Fibroblast of lung (primary cell): ENCODE measurements around the gene SPPL3. TPM values are rescaled to one million over a fixed set of nuclear protein-coding genes. Genes with fewer than 3 reads are reported as not detected.

Source experiments
- DNase-seq, 2 donors: peaks; one replicate each; pipeline versions ENCODE4 v3.0.0 to v3.0.0-alpha.2; 2010; ENCODE audit warnings: low read depth in 2 of 2
- H2AFZ ChIP-seq: 2 replicates; pipeline ENCODE4 v1.5.1; 2012; ENCODE audit warnings: low read length, control low read depth, inconsistent platforms
- H3K27ac ChIP-seq: 2 replicates; pipeline ENCODE4 v1.5.1; 2011; ENCODE audit warnings: low read length, control low read depth; ENCODE audit not compliant: insufficient read depth
- H3K27me3 ChIP-seq: 2 replicates; pipeline ENCODE4 v1.5.1; 2011; ENCODE audit warnings: mild to moderate bottlenecking, low read length; ENCODE audit not compliant: control insufficient read depth, insufficient read depth
- H3K36me3 ChIP-seq: 2 replicates; pipeline ENCODE4 v1.5.1; 2011; ENCODE audit warnings: low read length; ENCODE audit not compliant: control insufficient read depth, insufficient read depth
- H3K4me1 ChIP-seq: 2 replicates; pipeline ENCODE4 v1.5.1; 2011; ENCODE audit warnings: low read length; ENCODE audit not compliant: control insufficient read depth, insufficient read depth; ENCODE audit errors: extremely low read depth
- H3K4me2 ChIP-seq: 2 replicates; pipeline ENCODE4 v1.5.1; 2011; ENCODE audit warnings: low read length, control low read depth; ENCODE audit not compliant: insufficient read depth; ENCODE audit errors: extremely low read depth
- H3K4me3 ChIP-seq, 4 experiments: fragments of 200-600 bp in 1 of 4; sonication (generic) in 1 of 4; replicated peaks in 1 of 4; 2 replicates each; pipeline ENCODE4 v1.5.1; 2011 to 2016; ENCODE audit warnings: low read length in 4 of 4, low read depth in 3 of 4, mild to moderate bottlenecking in 3 of 4, control low read depth in 2 of 4, inconsistent platforms in 1 of 4, mixed read lengths in 1 of 4; ENCODE audit not compliant: insufficient read depth in 1 of 4; ENCODE audit errors: control extremely low read depth in 1 of 4
- H3K79me2 ChIP-seq: 2 replicates; pipeline ENCODE4 v1.5.1; 2012; ENCODE audit warnings: mild to moderate bottlenecking, low read length, inconsistent platforms; ENCODE audit not compliant: control insufficient read depth, insufficient read depth
- H3K9ac ChIP-seq: 2 replicates; pipeline ENCODE4 v1.5.1; 2011; ENCODE audit warnings: mild to moderate bottlenecking, low read length, control low read depth; ENCODE audit not compliant: insufficient read depth
- H3K9me3 ChIP-seq: 2 replicates; pipeline ENCODE4 v1.5.1; 2012; ENCODE audit warnings: low read depth, low read length; ENCODE audit not compliant: control insufficient read depth, insufficient read depth
- H4K20me1 ChIP-seq: 2 replicates; pipeline ENCODE4 v1.5.1; 2011; ENCODE audit warnings: low read length; ENCODE audit not compliant: control insufficient read depth, insufficient read depth; ENCODE audit errors: extremely low read depth
- CTCF ChIP-seq, 2 donors: IDR thresholded peaks in 1 of 2; conservative IDR thresholded peaks in 1 of 2; 1 replicate in 1 of 2; 2 replicates in 1 of 2; pipeline ENCODE4 v1.5.1; 2011 to 2012; ENCODE audit warnings: low read length in 2 of 2, control low read depth in 1 of 2, inconsistent platforms in 1 of 2, low read depth in 1 of 2, mild to moderate bottlenecking in 1 of 2
- EZH2 ChIP-seq: IDR thresholded peaks from 2 replicates; pipeline ENCODE4 v1.5.1; 2012; ENCODE audit warnings: low read length, control low read depth, mild to moderate bottlenecking; ENCODE audit errors: missing control alignments
- polyA plus RNA-seq, 2 donors: library from polyadenylated mRNA; depleted of rRNA in 1 of 2; stranded (reverse) in 1 of 2; unstranded in 1 of 2; fragments of >200 nt; gene quantifications; 2 replicates each; pipeline ENCODE4 v1.2.1, GENCODE V29; 2011 to 2012; ENCODE audit warnings: missing spikeins in 1 of 2
- total RNA-seq: library from RNA; depleted of rRNA; stranded (reverse); fragments of >200 nt; gene quantifications from 2 replicates; pipeline ENCODE4 v1.2.1, GENCODE V29; 2014

Gene SPPL3
- total and polyA plus RNA-seq, 2 donors (not counting 1 experiment from before 2014, with no cell fraction given) = 7.1 to 41.4 TPM

- H3K36me3 ChIP-seq = no peaks in the 10 kb centered on the region
- H4K20me1 ChIP-seq = no peaks in the 10 kb centered on the region
- no peak overlapping the region for H3K9ac ChIP-seq
- H3K27ac ChIP-seq = no peak overlapping the region
- no peak overlapping the region for H2AFZ ChIP-seq
- no peaks in the 10 kb centered on the region for H3K4me1 ChIP-seq
- no peak for TF ChIP-seq CTCF (conservative IDR thresholded peaks at IDR 0.05 in 1 of 2, IDR thresholded peaks at IDR 0.05 in 1 of 2; ENCODE audit: low read depth in 1 of 2, low read length in 2 of 2)
- no peak for TF ChIP-seq EZH2
- no peak overlapping the region for H3K4me2 ChIP-seq
- H3K27me3 ChIP-seq = no peaks in the 10 kb centered on the region
- no peaks in the 10 kb centered on the region for H3K9me3 ChIP-seq
- DNase-seq = no peak
- H3K79me2 ChIP-seq = no peaks in the 10 kb centered on the region
- no peak overlapping the region for H3K4me3 ChIP-seq
Measured at GRCh38 chr12:120744922-120745493, 159.2 kb downstream of the SPPL3 start.

GRCh38 chr12:120741476-120742421 is 162.4 kb downstream of the SPPL3 start:
- Histone ChIP-seq H2AFZ (no peak overlapping the region), H4K20me1 (no peaks in the 10 kb centered on the region), H3K27ac (no peak overlapping the region), H3K9me3 (no peaks in the 10 kb centered on the region), H3K4me3 (no peak overlapping the region), H3K36me3 (no peaks in the 10 kb centered on the region), H3K4me2 (no peak overlapping the region), H3K9ac (no peak overlapping the region), H3K79me2 (no peaks in the 10 kb centered on the region), H3K27me3 (no peaks in the 10 kb centered on the region), H3K4me1 (no peaks in the 10 kb centered on the region)
- no peak for DNase-seq
- no peak for TF ChIP-seq EZH2
- no peak for TF ChIP-seq CTCF (conservative IDR thresholded peaks at IDR 0.05 in 1 of 2, IDR thresholded peaks at IDR 0.05 in 1 of 2; ENCODE audit: low read depth in 1 of 2, low read length in 2 of 2)

GRCh38 chr12:120740871-120741270 is 163.3 kb downstream of the SPPL3 start:
- no peaks in the 10 kb centered on the region for H3K9me3 ChIP-seq
- no peaks in the 10 kb centered on the region for H3K36me3 ChIP-seq
- DNase-seq = no peak
- H3K27me3 ChIP-seq = no peaks in the 10 kb centered on the region
- H3K4me2 ChIP-seq = no peak overlapping the region
- no peaks in the 10 kb centered on the region for H3K79me2 ChIP-seq
- H3K9ac ChIP-seq = no peak overlapping the region
- H3K4me1 ChIP-seq = no peaks in the 10 kb centered on the region
- no peaks in the 10 kb centered on the region for H4K20me1 ChIP-seq
- no peak overlapping the region for H2AFZ ChIP-seq
- TF ChIP-seq EZH2 = no peak
- TF ChIP-seq CTCF (conservative IDR thresholded peaks at IDR 0.05 in 1 of 2, IDR thresholded peaks at IDR 0.05 in 1 of 2; ENCODE audit: low read depth in 1 of 2, low read length in 2 of 2) = no peak
- H3K27ac ChIP-seq = no peak overlapping the region
- H3K4me3 ChIP-seq = no peak overlapping the region
